ENCODE results near the gene IFI27L2.

IFI27L2 gene

DNA sequence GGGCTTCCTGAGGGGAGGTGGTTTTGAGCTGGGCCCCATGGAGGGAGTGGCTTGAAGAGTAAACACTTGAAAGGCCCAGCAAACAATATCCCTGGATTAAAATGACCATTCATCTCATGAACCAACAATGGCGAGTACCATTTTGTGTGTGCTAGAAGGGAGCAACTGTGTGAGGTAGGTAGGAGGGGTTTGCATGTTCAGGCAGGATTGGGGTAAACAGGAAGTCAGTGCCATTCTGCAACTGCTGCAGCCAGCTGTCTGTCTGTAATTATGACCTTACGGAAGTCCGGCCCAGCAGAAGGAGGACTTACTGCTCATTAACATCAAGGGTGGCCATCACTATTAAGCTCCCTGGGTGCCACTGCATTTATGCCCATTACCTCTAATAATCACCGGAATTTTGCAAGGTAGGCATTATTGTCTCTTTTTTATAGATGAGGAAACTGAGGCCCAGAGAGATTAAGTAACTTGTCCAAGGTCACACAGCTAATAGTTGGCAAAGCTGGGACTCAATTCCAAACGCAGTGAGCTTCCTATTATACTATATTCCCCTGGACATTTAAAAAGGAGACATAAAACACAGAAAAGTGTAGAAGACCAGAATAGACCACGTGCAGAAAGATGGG lies 16.6 kb upstream of the IFI27L2 start:
- DNase-seq = peak; percentile 14

DNA sequence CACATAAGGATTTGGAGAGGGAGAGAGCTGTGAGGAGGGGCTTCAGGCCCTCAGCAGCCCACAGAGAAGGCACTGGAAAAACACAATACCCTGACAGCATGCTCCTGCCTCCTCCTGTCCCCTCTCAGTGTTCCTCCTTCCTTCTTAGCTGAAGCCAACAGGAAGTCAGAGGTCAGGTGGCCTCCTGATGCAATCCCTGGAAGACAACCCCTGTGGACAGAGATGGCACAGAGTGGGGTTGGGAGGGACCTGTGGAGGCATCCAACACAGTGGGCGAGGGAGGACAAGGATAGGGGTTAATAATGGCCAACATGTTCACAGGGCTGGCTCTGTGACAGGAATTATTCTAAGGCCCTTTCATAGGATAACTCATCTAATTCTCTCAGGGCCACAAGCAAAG lies 15.4 kb upstream of the IFI27L2 start:
- peak; percentile 59 for DNase-seq

DNA sequence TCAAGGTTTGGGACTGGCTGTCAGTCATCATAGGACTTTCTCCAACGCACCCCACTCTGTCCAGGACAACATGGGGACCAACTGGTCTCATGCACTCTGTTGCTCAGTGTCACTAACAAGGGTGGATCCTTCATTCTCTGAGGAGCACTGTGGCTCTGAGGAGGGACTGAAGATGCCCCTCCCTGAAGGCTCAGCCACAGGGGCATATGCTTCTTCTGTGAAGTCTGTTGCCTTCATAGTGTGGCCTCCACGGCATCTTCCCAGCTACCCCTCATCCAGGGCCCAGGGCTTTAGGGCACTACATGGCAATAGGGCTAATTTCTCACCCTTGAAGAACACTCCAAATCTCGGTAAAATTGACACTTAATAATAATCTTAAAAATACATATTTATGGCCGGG lies 14.3 kb upstream of the IFI27L2 start:
- no peak for DNase-seq

DNA sequence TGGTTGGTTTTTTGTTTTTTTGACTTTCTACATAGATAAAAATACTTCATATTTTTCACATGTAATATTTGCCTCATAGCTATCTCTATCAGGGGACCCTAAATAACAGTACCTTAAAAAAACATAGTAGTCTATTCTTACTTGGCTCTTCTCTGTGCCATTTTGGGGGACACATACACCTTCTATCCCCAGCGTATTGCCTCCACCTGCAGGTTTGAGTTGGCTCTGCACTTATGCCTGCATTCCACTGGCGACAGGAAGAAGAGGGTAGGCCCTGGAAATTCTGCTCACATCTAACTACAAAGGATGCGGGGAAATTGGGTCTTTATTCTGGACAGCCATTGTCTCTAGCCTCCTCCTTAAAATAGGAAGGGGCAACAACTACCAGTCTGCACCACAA lies 13.8 kb upstream of the IFI27L2 start:
- peak; percentile 25 for DNase-seq

GRCh38 chr14:94142836-94143235 lies 13.4 kb upstream of the IFI27L2 start:
- DNase-seq = no peak

- DNase-seq = no peak
Observed at GRCh38 chr14:94142247-94142646, 12.8 kb upstream of the IFI27L2 start.

DNA sequence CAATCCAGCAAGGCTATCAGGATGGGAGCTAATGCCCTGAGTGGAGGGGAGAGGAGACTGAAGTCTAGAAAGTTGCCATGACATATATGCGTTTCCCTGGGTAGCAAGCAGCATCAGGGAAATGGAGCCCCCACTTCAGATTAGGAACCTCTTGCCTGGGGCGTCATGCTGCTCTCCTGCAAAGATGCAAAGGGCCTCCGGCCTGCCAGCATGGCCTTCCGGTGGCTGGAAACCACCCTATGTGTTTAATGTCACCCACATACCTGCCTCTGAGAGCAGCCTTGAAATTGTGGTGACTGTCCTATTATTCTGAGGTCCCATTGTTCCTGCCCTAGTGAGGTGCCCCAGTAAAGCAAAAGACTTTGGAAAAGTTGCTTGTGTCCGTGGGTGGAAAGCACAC lies 10.0 kb upstream of the IFI27L2 start:
- no peak for DNase-seq

DNA sequence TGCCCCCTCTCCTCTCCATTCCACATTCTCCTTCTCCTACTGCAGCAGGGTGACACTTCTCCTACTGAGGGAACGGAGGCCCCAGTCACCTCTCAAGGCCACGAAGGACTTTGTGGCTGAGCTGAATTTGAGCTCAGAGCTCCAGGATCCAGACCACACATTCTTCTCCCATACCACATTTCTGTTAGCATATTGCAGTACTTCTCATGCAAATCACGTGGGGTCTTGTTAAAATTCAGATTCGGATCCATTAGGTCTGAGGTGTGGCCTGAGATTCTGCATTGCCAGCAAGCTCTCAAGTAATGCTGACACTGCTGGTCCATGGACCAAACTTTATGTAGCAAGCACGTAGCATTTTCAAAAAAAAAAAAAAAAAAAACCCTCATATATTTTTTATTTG lies 9.6 kb upstream of the IFI27L2 start:
- DNase-seq = no peak

- DNase-seq = no peak
Observed at GRCh38 chr14:94138251-94138650, 8.8 kb upstream of the IFI27L2 start.

- DNase-seq = peak; percentile 95
Observed at GRCh38 chr14:94136575-94137331, 7.3 kb upstream of the IFI27L2 start.

GRCh38 chr14:94135476-94135875 lies 6.1 kb upstream of the IFI27L2 start:
- DNase-seq = no peak

DNA sequence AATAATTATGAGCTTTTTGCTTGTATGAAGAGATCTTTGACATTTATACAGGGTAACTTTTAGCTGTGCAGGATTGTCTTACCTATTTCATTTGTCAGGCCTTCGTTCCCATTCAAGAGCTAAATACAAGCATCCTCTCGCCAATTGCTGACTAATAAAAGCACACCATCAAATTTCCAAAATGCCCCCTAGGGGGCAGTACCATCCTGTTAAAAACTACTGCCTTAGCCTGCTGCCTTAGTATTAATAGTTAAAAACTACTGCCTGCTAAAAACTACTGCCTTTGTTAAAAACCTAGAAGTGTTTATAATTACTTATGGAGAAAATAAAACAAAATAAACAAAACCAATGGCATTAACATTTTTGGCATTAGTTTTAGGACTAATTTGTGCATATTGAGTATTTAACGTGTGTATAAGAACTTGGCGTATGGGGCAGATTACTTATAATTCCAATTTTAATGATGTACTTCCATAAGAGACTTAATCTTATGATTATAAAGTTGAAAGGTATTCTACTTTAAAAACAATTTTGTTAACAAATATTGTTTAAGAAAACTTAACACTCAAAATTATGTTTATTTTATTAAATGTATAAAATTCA lies 3.0 kb upstream of the IFI27L2 start:
- peak; percentile 98 for DNase-seq

DNA sequence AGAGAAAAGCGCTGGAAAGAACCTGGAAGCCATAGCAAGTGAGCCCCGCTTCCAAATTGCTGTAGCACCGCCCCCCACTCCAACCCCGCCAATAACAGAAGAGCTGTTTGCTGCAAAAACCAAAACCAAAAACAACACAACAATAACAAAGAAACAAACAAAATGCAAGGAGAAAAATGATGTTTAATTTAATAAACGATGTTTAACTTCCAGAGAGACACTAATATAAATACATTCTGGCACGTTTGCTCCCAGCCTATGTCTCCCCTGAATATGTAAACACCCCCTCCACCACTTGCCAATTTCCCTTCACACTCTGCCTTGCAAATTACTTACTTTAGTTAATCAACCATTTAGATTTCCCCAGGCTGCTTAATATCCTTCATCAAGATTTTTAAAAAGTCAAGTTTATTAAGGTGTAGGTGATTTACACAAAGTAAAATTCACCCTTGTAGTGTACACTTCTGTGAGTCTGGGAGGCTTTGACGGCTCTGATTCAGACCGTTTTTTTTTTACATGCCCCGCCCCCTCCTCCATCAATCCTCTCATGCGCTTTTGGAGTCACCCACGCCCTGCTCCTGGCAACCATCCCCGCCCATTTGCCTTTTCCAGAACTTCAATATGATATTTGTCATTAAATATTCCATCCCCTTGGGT lies 482 bp upstream of the IFI27L2 start:
- DNase-seq = peak; percentile 93

DNA sequence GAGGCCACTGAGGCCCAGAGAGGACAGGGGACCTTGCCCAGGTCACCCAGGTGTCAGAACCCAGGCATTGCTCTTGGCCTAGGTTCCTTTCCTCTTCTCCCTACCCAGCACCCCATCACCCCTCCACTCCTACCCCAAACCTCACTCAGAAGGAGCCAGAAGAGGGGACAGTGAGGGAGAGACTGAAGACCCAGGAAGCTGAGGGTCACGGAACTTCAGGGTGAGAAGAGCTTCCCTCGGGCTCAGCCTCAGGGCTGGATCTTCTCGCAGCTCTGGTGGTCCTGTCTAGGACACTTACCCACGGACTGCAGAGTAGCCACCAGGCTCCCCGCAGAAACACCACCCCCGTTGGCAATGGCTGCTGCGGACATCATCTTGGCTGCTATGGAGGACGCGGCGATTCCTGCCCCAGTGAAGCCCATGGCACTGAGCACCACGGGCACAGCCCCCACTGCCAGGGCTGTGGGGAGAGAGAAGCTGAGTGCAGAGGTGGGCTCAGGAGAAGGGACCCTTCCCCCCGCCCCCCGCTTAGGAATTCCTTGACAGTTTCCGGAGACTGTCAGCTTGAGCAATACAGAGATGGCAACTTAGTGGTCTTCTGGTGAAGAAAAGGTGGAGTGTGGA lies 1.1 kb downstream of the IFI27L2 start:
- no peak for DNase-seq

GRCh38 chr14:94127330-94127729 lies 2.1 kb downstream of the IFI27L2 start:
- no peak for DNase-seq

GRCh38 chr14:94126800-94127199 lies 2.6 kb downstream of the IFI27L2 start:
- DNase-seq = no peak

DNA sequence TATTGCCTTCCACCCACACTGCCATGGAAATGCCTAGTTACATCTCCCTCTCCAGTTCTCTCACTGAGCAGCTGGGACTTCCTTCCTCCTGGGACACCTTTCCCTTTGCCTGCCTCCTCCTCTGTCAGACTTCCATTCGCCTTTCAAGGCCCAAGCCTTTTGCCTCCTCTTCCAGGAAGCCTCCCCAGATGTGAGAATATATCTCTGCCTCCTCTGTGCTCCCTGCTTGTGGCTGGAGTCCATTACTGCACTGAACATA lies 3.1 kb downstream of the IFI27L2 start:
- DNase-seq = no peak

GRCh38 chr14:94125659-94126418 lies 3.6 kb downstream of the IFI27L2 start:
- no peak for DNase-seq

DNA sequence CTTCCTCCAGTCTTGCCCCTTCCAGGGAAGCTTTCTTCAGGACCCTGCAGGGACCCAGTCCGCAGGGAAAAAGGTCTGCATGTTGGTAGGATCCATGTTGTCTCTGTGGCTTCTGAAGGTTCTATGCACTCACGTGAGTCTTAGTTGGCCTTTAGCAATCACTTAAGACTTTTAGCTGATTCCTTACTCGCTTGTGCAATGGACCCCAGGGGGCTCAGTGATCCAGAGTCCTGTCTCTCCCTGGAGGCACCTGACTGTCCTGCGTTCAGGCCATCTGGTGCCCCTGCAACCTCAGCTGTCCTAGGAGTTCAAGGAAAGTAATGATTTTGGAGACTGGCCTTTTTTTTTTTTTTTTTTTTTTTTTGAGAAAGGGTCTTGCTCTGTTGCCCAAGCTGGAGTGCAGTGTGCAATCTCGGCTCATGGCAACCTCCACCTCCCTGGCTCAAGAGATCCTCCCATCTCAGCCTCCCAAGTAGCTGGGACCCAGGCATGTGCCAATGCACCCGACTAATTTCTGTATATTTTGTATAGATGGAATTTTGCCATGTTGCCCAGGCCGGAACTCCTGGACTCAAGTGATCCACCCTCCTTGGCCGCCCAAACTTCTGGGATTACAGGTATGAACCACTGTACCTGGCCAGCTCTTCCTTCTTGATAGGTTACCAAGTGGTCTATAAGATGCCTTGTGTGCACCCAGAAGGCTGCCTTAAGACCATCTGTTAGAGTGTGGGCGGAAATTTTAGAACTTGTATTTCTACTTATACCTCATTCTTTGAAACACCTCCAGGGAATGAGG lies 4.6 kb downstream of the IFI27L2 start:
- no peak for DNase-seq

DNA sequence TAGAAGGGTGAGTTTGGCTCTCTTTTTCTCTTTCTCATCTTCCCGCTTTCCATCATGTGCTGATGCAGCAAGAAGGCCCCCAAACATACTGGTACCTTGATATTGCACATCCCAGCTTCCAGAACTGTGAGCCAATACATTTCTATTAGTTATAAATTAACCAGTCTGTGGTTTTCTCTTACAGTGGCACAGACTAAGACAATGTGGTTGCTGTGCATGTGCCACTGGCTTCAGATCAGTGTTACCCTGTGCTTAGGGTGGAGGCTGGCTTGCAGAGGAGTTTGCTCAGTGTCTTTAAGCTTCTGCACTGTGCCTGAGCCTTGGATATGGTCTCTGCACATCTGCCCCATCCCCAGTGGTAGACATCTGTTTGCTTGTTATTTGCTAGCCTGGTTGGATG lies 5.5 kb downstream of the IFI27L2 start:
- no peak for DNase-seq

DNA sequence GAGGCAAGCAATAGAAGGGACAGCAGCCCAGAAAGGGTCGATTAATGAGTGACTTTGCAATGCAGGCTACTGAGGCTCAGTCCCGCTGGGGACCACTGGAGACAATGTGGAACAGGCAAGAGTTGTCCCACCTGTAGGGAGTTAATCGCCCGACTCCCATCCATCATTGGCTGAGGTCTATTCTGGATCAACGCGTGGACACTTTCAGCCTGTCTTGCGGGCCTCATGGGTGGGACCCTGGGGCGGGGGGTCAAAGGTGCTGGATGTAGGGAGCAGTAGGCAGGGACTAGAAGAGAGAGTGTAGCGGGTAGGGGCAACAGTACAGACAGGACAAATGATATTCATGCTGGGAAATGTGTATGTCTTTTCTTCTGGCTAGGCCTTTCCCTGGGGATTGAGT lies 6.1 kb downstream of the IFI27L2 start:
- no peak for DNase-seq

- DNase-seq = no peak
Observed at GRCh38 chr14:94122438-94122837, 7.0 kb downstream of the IFI27L2 start.
